Activated CD4-positive, alpha-beta T cell treated with anti-CD3 and anti-CD28 coated beads for 24 hours (primary cell): ENCODE measurements around the gene CPNE9.
"Not testable (repeated sequence)": the region's sequence is repeated elsewhere in the genome, so short reads cannot be mapped to it uniquely, and the experiment has no call there.

Experiments used
- DNase-seq, 2 donors: peaks; one replicate each; pipeline ENCODE4 v3.0.0-alpha.2; 2020; ENCODE audit warnings: low read depth in 2 of 2

Gene CPNE9

DNA sequence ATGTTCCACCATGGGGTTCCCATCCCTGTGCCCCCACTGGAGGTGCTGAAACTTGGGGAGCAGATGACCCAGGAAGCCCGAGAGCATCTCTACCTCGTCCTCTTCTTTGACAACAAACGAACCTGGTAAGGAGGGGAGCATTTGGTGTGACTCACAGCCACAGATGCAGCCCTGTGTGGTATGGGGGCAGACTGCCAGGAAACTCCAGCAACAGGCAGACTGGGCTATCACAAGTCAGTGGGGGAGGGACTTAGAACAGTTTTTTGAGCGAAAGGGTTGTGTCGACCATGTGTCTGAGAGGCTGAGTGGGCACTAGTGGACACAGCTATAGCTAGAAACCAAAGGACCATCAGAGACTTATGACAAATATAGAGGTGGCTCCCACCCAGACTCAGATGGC lies 42.7 kb downstream of the CPNE9 start:
- no peak for DNase-seq

DNA sequence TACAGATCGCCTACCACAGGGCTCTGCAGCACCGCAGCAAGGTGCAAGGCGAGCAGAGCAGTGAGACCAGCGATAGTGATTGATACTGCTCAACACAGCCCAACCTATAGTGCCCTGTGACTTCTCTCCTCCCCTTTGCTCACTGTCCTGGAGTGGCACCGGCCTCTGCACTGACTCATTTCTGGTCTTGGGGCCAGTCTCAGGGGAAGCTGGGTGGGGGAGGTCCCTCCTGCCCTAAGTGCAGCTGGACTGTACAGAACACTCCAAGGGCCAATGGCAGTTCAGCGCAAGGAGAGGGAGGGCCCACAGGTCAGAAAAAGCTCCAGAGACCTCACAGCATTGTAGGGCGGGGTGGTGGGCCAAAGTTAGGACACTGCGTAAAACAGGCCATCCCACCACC lies 43.6 kb downstream of the CPNE9 start:
- DNase-seq, result no peak

DNA sequence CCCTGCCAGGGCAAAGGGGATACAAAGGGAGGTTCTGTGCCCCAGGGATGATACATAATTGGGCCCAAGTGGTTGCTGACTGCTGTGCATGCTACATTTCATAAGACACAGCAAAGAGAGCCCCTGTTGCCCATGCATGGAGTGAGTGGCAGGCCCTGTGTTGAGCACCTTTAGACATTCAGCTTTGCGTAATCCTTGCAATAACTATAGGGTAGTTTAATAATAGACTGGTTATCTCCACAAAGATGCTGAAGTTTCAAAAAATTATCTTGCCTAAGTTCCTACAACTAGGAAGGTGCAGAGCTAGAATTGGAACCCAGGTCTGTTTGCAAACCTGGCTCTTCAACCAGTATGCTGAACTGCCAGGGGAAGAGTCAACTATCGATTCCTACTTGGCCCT lies 44.4 kb downstream of the CPNE9 start:
- no peak for DNase-seq

DNA sequence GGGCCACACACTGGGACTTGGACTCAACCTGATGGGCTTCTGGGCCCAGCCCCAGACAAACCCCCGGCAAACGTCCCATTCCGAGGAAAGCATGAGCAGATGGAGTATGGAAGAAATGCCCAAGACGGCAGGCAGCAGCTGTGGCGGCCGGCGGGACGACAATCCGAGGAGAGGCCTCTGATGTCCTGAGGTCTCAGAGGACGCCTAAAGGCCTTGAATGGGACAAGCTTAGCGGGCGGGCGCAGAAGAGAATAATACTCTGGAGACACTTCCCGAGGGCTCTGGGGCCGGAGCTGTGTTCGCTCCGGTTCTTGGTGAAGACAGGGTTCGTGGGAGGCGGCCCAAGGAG lies 45.6 kb downstream of the CPNE9 start:
- DNase-seq, result no peak

DNA sequence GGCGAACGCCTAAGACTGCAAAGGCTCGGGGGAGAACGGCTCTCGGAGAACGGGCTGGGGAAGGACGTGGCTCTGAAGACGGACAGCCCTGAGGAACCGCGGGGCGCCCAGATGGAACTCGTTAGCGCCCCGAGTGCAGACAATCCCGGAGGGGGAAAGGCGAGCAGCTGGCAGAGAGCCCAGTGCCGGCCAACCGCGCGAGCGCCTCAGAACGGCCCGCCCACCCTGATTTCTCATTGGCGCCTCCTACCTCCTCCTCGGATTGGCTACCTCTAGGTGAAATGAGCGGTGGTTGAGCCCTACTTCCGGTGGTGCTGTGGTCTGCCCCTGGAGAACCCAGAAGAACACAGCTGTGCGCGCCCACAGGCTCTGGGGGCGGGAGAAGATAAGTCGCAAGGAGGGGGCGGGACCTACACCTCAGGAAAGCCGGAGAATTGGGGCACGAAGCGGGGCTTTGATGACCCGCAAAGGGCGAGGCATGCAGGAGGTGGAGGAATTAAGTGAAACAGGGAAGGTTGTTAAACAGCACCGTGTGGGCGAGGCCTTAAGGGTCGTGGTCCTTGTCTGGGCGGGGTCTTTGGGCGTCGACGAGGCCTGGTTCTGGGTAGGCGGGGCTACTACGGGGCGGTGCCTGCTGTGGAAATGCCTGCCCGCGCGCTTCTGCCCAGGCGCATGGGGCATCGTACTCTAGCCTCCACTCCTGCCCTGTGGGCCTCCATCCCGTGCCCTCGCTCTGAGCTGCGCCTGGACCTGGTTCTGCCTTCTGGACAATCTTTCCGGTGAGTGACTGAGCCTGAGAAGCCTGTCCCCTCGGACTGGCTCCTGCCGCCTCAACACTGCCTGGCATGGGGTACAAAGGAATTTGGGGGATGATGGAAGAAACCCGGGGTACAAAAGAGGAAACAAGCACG lies 46.3 kb downstream of the CPNE9 start, which contains the start of gene OGG1:
OGG1 (plus strand) TSS at position 308 of the 911 bp plus-strand sequence; CDS start at position 643, 335 bp downstream.
- peak; percentile 88 to 94 for DNase-seq

DNA sequence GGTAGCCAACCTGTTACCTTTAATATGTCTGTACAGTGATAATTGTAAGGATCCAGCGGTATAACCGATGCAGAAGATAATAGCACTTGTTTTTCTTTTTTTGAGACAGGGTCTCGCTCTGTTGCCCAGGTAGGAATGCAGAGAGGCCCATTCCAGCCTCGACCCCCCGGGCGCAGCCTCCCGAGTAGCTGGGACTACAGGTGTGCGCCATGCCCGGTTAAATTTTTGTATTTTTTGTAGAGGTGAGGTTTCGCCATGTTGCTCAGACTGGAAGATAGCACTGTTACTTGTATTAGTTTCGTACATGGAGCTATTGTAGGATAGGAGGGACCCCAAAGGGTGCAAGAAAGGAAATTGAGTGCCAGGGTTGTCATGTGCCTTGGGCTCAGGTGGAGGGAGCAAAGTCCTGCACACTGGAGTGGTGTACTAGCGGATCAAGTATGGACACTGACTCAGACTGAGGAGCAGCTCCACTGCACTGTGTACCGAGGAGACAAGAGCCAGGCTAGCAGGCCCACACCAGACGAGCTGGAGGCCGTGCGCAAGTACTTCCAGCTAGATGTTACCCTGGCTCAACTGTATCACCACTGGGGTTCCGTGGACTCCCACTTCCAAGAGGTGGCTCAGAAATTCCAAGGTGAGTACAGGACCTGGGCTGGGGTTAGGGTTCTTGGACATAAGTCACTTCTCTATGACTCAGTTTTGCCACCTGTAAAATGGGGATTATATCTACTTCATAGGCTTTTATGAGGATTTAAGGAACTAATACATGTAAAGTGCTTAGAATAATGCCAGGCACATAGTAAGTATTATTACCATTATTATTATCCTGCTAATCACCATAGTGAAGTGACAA lies 47.2 kb downstream of the CPNE9 start:
- no peak for DNase-seq

DNA sequence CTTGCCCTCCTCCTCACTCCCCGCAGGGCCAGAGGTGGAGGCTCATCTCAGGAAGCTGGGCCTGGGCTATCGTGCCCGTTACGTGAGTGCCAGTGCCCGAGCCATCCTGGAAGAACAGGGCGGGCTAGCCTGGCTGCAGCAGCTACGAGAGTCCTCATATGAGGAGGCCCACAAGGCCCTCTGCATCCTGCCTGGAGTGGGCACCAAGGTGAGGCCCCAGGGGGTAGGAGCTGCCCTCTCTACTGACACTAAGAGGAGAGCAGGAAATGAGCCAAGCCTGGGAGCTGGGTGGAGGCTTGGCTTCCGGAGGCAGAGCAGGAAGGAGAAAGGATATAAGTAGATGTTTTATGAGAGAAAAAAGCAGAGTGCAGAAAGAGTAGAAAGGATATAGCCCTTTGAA lies 51.0 kb downstream of the CPNE9 start:
- DNase-seq, result no peak

DNA sequence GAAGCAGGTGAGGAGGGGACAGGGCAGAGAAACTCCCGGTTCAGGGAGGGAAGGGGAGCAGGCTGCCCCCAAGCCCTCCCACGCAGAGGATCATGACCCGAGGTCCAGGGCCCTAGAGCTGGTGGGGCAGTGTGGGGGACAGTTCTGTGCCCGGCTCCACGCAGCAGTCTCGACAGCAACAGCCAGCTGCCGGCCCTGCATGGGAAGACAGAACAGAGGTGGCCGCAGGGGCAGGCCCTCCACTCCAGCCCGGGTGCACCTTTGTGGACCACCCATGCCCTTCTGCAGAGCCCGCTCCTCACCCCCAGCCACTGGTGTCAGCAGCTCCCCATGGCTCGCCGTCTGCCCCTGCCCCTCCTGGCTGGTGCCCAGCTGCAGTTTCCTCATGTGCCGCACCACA lies 53.8 kb downstream of the CPNE9 start:
- DNase-seq, result no peak

DNA sequence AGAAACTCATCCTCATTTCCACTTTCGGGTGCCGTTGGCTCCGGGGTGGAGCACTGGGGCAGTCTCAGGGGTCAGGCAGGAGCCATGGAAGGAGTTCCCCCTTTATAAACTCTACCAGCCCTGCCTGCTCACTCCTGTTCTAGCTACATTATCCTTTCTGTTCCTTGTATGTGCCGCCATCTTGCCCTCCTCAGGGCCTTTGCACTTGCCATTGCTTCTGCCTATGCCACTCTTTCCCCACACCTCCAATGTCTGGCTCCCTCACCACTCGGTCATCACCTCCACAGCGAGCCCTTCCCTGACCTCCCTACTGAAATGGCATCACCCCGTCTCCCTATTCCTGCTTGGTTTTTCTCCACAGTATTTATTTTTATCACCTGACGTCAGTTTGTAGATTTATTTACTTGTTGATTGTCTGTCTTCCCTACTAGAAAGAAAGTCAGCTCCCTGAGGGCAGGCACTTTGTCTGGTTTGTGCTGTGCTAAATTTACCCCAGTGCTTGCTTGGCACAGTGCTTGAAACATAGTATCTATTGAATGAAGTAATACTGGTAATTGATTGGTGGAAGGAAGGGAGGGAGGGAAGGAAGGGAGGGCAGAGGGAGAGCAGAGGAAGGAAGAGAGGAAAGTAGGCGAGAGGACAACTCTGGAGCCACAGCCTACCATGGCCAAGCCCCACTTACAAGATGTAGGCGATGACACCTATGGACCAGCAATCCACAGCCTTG lies 57.3 kb downstream of the CPNE9 start:
- DNase-seq, result no peak

DNA sequence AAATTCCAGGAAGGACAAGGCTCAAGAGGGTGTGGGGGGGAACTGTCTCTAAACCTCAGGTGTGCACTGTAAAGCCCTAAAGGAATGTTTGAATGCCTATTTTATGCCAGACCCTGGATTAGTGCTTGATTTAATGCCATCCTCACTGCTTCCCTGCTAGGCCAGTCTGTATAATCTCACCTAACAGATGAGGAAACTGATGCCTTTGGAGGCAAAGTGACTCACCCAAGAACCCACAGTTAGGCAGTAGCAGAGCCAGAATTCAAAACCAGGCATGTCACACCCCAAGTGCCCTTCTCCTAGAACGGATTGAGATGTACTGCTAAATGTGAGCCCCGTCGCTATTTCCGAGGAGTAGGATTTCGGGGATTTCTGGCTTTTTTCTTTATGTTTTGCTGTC lies 58.3 kb downstream of the CPNE9 start:
- no peak for DNase-seq

DNA sequence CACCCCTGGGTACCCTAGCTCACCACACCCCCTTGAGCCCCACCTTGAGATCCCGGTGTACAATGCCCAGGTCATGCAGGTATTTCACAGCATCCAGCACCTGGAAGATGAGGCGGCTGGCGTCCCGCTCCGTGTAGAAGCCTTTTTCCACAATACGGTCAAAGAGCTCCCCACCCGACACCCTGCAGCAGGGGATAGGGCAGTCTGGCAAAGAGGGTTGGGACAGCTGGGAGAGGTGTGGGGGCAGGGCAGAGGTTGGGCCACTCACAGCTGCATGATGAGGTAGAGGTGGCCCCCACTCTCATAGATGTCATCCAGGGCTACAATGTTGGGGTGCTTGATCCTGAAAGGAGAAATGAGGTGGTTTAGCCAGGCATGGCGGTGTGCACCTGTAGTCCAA lies 59.2 kb downstream of the CPNE9 start:
- DNase-seq, result no peak

DNA sequence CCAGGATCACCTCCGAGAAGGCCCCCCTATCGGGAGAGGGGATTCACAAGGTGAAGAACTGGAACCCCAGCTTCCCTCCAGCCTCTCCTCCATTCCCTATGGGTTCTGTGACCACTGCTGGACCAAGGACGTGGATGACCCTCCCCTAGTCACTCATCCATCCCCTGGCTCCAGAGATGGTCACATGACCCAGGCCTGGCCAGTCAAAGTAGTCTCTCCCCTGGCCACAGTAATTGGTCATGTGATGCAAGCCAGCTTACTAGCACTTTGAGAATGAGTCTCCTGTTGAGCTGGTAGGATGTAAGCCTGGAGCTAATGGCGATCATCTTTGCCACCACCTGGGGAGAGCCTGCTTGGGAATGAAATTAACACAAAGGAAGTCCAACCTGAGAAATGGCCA lies 62.2 kb downstream of the CPNE9 start:
- no peak for DNase-seq

DNA sequence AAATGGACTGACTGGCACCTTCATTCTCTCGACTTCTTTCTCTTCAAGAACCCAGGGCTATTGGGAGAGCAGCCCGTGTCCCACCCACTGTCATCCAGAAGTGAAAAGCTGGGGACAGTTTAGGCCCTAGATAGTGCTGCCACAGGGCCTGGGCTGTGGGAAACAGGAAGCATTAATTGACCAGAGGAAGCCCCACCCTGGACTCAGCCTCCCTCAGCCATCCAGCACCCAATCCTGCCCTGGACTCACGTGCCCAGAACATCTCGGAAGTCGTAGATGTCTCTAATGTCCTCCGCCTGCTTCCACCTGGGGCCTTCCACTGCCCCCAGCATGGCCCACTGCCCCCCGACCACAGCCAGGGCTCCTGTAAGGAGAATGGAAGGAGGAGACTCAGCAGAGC lies 63.8 kb downstream of the CPNE9 start:
- no peak for DNase-seq

DNA sequence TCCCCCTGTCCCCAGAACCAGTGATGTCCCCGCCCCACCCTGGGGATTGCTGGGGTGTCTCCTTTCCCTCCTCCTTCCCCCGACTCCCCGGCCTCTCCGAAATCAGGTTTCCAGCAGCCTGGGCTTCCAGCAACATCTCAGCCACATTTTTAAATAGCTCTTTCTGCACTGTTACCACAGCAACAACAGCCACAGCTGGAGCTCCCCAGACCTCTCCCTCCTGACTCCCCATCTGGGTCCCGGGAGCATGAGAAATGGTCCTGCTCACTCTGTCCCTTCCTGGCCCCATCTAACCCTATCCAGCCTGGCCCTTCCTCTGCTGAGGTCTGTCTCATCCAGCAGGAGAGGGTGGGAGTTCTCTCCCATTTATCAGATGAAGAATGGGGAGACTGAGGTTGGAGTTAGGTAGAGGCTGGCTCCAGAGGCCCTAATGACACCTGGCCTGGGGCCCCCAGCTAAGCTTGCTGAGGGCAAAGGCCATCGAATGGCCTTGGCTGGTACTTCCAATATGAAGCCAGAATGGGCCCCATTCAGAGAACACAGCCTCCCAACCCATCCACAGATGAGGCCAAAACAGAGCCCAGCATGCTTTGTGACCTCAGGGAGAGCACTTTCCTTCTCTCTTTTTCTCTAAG lies 64.6 kb downstream of the CPNE9 start:
- no peak for DNase-seq

DNA sequence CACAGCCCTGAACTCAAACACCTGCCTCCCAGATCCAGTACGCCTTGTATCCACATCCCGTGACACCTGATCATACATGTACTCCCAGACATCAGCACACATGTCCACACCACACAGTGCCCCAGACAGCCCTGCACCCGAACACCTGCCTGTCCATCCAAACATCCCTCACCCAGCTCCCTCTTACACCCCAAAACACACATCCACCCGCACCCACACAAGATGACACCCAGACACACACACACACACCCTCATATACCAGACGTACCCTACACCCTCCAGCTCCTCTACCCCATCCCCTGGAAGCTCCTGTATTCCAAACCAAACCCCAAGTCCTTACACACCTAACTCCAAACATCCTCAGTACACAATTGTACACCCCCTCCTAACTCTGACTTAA lies 65.4 kb downstream of the CPNE9 start:
- DNase-seq, result no peak

DNA sequence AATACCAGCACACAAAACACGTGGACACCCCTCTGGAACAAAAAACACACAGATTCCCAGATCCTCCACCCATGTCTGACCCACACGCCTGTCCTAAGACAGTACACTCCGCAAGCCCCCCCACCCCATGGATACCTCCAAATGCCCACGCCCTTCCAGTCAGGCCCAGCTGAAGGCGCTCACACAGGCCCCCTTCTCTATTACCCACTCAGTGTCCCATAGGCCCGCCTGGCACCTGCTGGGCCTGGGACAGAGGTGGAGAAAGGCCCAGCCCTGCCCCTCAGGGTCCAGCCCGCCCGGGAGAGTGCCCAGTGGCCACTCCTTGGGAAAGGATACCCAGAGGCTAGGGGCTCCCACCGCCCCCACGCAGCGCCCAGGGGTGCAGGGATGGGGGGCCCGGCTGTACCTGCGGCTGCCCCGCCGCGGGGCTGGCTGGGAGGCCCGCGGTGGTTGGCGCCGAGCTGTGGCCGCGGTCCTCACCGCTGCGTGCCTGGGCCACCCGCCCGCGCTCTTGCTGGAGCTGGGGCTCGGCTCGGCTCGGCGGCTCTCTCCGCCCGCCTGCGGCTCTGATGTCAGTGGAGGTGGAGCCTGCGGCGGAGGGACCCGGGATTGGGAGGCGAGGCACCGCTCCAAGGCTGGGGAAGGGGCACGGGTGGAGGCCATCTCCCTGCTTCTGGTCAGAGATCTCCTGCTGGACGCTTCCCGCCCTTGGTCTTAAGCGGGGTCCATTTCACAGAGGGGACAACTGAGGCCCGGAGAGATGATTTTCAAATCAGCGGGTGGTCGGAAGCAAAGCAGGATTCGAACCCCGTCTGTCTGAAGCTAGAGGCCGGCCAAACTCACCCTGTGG lies 66.0 kb downstream of the CPNE9 start, which contains the start of gene CAMK1:
CAMK1 (minus strand) TSS at position 522 of the 850 bp plus-strand sequence. CDS start 2,198 bp downstream, outside the sequence.
- DNase-seq, result peak; percentile 50 to 56

DNA sequence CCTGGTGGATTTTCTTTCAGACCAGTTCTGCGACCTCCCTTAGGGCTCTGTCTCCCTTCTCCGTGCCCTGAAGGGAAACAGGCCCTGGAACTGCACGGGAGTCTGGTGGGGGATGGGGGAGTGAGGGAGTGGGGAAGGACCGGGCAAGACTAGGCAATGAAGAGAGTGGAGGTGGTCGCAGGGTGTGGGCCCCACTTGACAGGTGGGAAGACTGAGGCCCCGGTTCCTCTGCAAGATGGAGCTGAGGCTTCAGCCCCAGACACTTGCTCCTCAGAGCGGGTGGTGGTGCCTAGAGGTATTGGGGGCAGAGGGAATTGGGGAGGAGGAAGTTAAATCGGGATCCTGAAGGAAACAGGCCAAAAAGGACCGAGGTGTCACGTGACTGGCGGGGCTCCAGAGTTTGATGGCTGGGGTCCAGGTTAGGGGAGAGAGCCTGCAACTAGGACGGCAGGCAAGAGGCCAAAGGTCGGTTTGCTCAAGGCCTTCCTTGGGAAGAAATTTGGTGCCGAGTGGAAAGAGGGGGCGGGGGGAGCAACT lies 66.7 kb downstream of the CPNE9 start:
- DNase-seq, result no peak

DNA sequence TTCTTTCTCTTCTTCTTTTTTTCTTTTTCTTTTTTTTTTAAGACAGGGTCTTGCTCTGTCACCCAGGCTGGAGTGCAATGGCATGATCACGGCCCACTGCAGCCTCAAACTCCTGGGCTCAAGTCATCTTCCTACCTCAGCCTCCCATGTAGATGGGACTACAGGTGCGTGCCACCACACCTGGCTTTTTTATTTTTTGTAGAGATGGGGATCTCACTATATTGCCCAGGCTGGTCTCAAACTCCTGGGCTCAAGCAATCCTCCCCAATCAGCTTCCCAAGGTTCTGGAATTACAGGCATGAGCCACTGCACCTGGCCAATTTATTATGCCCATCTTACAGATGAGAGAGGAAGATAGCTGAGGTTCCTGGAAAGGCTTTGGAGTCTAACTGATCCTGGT lies 67.4 kb downstream of the CPNE9 start:
- DNase-seq, result not testable (repeated sequence)

DNA sequence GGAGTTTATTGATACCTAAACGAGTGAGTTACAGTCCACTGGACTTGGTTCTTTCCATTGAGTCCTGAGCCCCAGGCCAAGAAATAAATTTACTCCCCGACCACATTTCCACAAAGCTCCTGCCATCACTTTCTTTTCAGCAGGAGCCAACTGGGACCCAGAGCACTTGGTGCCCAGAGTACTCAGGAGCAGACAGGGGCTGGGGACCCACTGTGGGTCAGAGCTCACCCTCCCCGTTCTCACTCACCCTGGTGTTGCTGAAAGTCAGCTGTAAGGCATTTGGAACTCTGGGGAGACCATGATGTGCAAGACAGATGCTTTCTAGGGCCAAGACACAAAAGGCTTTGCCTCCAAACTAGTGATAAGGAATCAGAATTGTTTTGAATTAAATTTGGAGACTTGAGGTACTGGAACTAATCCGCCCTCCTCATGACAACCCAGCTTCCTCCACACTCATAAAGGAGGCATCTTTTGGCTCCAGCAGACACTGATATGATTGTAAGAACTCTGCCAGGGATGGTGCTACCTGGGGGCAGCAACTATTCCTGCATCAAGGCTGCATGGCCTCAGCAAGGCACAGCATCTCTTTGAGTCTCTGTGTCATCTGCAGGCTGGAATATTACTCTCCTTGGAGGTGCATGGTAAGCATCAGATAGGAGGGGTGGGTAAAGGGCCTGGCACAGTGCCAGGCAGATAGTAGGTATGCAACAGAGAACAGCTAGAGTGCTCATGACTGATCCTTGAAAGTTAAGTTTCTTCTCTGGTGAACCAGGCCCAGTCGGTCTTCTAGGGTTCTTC lies 73.5 kb downstream of the CPNE9 start:
- no peak for DNase-seq

DNA sequence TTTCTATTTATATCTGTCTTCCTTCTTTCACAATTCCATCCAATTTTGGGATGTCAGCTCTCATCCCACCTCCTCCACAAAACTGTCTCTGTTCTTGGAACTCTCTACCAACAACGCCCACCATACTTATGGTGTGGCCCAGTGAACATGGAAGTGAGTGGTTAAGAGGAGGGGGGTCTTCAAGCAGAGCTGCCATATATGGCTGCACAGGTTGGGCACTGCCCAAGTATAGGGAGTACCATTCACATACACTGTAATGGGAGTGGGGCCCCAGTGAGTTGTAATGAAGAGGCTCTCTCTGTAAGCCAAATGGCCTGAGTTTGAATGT lies 74.0 kb downstream of the CPNE9 start:
- no peak for DNase-seq
